OCI-LY7 (cell line): Measurements from ENCODE around the gene GTF2I. TPM values are rescaled to one million over a fixed set of nuclear protein-coding genes. Genes with fewer than 3 reads are reported as not detected.
A peak's percentile ranks its signal among the peaks of the same experiment; 100 is the strongest.
"Not testable (repeated sequence)": the region's sequence is repeated elsewhere in the genome, so short reads cannot be mapped to it uniquely, and the experiment has no call there.

Source experiments
- BruUV-seq: library from RNA; stranded (reverse); fragments of 400-500 nt; replicated peaks from 2 replicates; lab custom pipeline; 2021; lab: Mats Ljungman, UMichigan
- CTCF ChIA-PET: fragments of 300-600 bp; sonication (Branson Sonifier 250); formaldehyde crosslinking; loops from one replicate; lab custom pipeline; 2022; ENCODE audit warnings: antibody characterized with exemption; ENCODE audit not compliant: unreplicated experiment; lab: Charles Lee
- POLR2A ChIA-PET: fragments of 300-600 bp; sonication (Branson Sonifier 250); formaldehyde crosslinking; loops from one replicate; lab custom pipeline; 2022; ENCODE audit warnings: antibody characterized with exemption; lab: Charles Lee
- DNase-seq: peaks from one replicate; pipeline ENCODE4 v3.0.0-alpha.2; 2015; ENCODE audit warnings: low spot score
- H2AFZ ChIP-seq: fragments of 200-600 bp; sonication (generic), shearing (Covaris generic); 2 replicates; pipeline ENCODE4 v1.6.1; 2014; ENCODE audit warnings: mild to moderate bottlenecking, antibody characterized with exemption, low read length, moderate library complexity
- H3K27ac ChIP-seq: fragments of 200-600 bp; sonication (generic); 2 replicates; pipeline ENCODE4 v1.5.1; 2014; ENCODE audit warnings: mixed run types, low read depth, mild to moderate bottlenecking, moderate library complexity, low read length, inconsistent platforms; ENCODE audit not compliant: poor library complexity, severe bottlenecking
- H3K36me3 ChIP-seq: fragments of 200-600 bp; sonication (generic); 2 replicates; pipeline ENCODE4 v1.6.1; 2014; ENCODE audit warnings: mild to moderate bottlenecking, antibody characterized with exemption, low read length, moderate library complexity, mixed read lengths; ENCODE audit not compliant: insufficient read depth
- H3K4me1 ChIP-seq: fragments of 200-600 bp; sonication (generic); 2 replicates; pipeline ENCODE4 v1.5.1; 2014; ENCODE audit warnings: mild to moderate bottlenecking, low read length; ENCODE audit not compliant: insufficient read depth, poor library complexity, severe bottlenecking
- H3K4me2 ChIP-seq: fragments of 200-600 bp; sonication (generic); 2 replicates; pipeline ENCODE4 v1.6.1; 2014; ENCODE audit warnings: mild to moderate bottlenecking, low read length
- H3K4me3 ChIP-seq: fragments of 200-600 bp; sonication (generic); 2 replicates; pipeline ENCODE4 v1.5.1; 2014; ENCODE audit warnings: mild to moderate bottlenecking, low read depth, low read length; ENCODE audit not compliant: poor library complexity, severe bottlenecking
- H3K79me2 ChIP-seq: fragments of 200-600 bp; sonication (generic); 2 replicates; pipeline ENCODE4 v1.6.1; 2016; ENCODE audit warnings: low read depth, mild to moderate bottlenecking, low read length, moderate library complexity, mixed read lengths; ENCODE audit not compliant: insufficient read depth
- H3K9me2 ChIP-seq: fragments of 200-600 bp; sonication (generic); 2 replicates; pipeline ENCODE4 v1.6.1; 2016; ENCODE audit warnings: mild to moderate bottlenecking, low read length, mixed read lengths; ENCODE audit not compliant: insufficient read depth
- H3K9me3 ChIP-seq: fragments of 200-600 bp; sonication (generic); 2 replicates; pipeline ENCODE4 v1.6.1; 2014; ENCODE audit warnings: mild to moderate bottlenecking, mixed run types, low read length, mixed read lengths
- H4K20me1 ChIP-seq: fragments of 200-600 bp; sonication (generic); 2 replicates; pipeline ENCODE4 v1.6.1; 2014; ENCODE audit warnings: mild to moderate bottlenecking, antibody characterized with exemption, low read length, moderate library complexity, mixed read lengths; ENCODE audit not compliant: insufficient read depth
- CTCF ChIP-seq: fragments of 200-600 bp; sonication (generic); conservative IDR thresholded peaks from 2 replicates; pipeline ENCODE4 v1.5.1; 2014; ENCODE audit warnings: mild to moderate bottlenecking, antibody characterized with exemption, low read length, moderate library complexity, mixed read lengths
- EZH2phosphoT487 ChIP-seq: fragments of 200-600 bp; sonication (generic); IDR thresholded peaks from 2 replicates; pipeline ENCODE4 v1.6.1; 2018; ENCODE audit warnings: low read depth, borderline replicate concordance, mild to moderate bottlenecking, mixed run types, antibody characterized with exemption, low read length, moderate library complexity, mixed read lengths
- intact Hi-C: fragments of 100-400 bp; cut with micrococcal nuclease; formaldehyde crosslinking; loops from one replicate; pipeline ENCODE4 v1.10.0; 2022; ENCODE audit not compliant: unreplicated experiment
- total RNA-seq, 2 experiments: library from RNA; depleted of rRNA in 1 of 2; stranded (reverse); fragments of >200 nt in 1 of 2; shearing (Covaris generic) in 1 of 2; gene quantifications; 2 replicates each; pipeline ENCODE4 v1.2.3, GENCODE V29; 2014 to 2022

GTF2I gene
- total RNA-seq, 2 experiments from 2014 or later: 188 to 269 TPM

- no peaks in the 10 kb centered on the region for H3K36me3 ChIP-seq
- no peaks in the 10 kb centered on the region for H3K79me2 ChIP-seq
- TF ChIP-seq EZH2phosphoT487 (no peak), CTCF (no peak)
- no TSS peak for BruUV-seq
- no peaks in the 10 kb centered on the region for H3K9me2 ChIP-seq
- H3K4me1 ChIP-seq: peaks cover 7% of the 10 kb centered on the region
- no peak overlapping the region for H3K4me3 ChIP-seq
- H2AFZ ChIP-seq: no peak overlapping the region
- intact Hi-C loops: loop anchor here (5.0 kb wide), 1 partner anchor 36 kb away; no protein-coding TSS in a partner anchor
- no peak overlapping the region for H3K4me2 ChIP-seq
- no peak overlapping the region for H3K27ac ChIP-seq
- no peaks in the 10 kb centered on the region for H3K9me3 ChIP-seq
- POLR2A ChIA-PET: no interaction called here
- DNase-seq: no peak
- no peaks in the 10 kb centered on the region for H4K20me1 ChIP-seq
- CTCF ChIA-PET: no interaction called here
Observed at GRCh38 chr7:74633451-74633921, 24.0 kb upstream of the GTF2I start.

GRCh38 chr7:74637745-74638144 is 19.8 kb upstream of the GTF2I start:
- H3K79me2 ChIP-seq: no peaks in the 10 kb centered on the region
- no TSS peak for BruUV-seq
- H2AFZ ChIP-seq: no peak overlapping the region
- H3K36me3 ChIP-seq: no peaks in the 10 kb centered on the region
- TF ChIP-seq EZH2phosphoT487 (no peak), CTCF (no peak)
- no peaks in the 10 kb centered on the region for H4K20me1 ChIP-seq
- H3K4me3 ChIP-seq: no peak overlapping the region
- no peak overlapping the region for H3K27ac ChIP-seq
- no peaks in the 10 kb centered on the region for H3K9me2 ChIP-seq
- DNase-seq: no peak
- POLR2A ChIA-PET: interaction anchor here (1.3 kb wide), 1 partner anchor 19 kb away, joined by 5 read pairs; no protein-coding TSS in a partner anchor
- no peak overlapping the region for H3K4me2 ChIP-seq
- CTCF ChIA-PET: no interaction called here
- intact Hi-C loops: no loop called here
- H3K4me1 ChIP-seq: no peaks in the 10 kb centered on the region
- H3K9me3 ChIP-seq: no peaks in the 10 kb centered on the region

- POLR2A ChIA-PET, H3K36me3 ChIP-seq, H3K9me3 ChIP-seq, H3K9me2 ChIP-seq, H4K20me1 ChIP-seq, CTCF ChIA-PET, BruUV-seq: not testable (repeated sequence)
- intact Hi-C loops: loop anchor here (1.0 kb wide), 1 partner anchor 10 kb away; no protein-coding TSS in a partner anchor
- peak; percentile 88 for DNase-seq
- H3K4me1 ChIP-seq: peaks cover 31% of the 10 kb centered on the region
- peak overlapping the region; percentile 69 for H3K4me3 ChIP-seq
- peak overlapping the region; percentile 38; the same call in 1 of the 2 replicates for H2AFZ ChIP-seq
- peak overlapping the region; percentile 72 for H3K4me2 ChIP-seq
- peaks cover 16% of the 10 kb centered on the region; the same call in 1 of the 2 replicates for H3K79me2 ChIP-seq
- peak overlapping the region; percentile 79 for H3K27ac ChIP-seq
Observed at GRCh38 chr7:74650055-74650454, 7.5 kb upstream of the GTF2I start.

GRCh38 chr7:74650493-74651132 is 6.9 kb upstream of the GTF2I start:
- Histone ChIP-seq H3K27ac (peak overlapping the region; percentile 79), H3K4me2 (peak overlapping the region; percentile 72), H3K4me3 (peak overlapping the region; percentile 69), H3K4me1 (peaks cover 36% of the 10 kb centered on the region), H2AFZ (peak overlapping the region; percentile 38; the same call in 1 of the 2 replicates), H3K79me2 (peaks cover 16% of the 10 kb centered on the region; the same call in 1 of the 2 replicates)
- peak; percentile 61 for DNase-seq
- CTCF ChIA-PET, H3K9me3 ChIP-seq, H3K9me2 ChIP-seq, H3K36me3 ChIP-seq, H4K20me1 ChIP-seq: not testable (repeated sequence)
- intact Hi-C loops: loop anchor here (1.0 kb wide), 1 partner anchor 10 kb away; no protein-coding TSS in a partner anchor
- POLR2A ChIA-PET: interaction anchor here (1.0 kb wide), 1 partner anchor 10 kb away, joined by 4 read pairs; no protein-coding TSS in a partner anchor
- TSS peak; percentile 98 for BruUV-seq

- DNase-seq, BruUV-seq, H3K9me2 ChIP-seq, H3K9me3 ChIP-seq, intact Hi-C loops, CTCF ChIA-PET, H3K36me3 ChIP-seq, H4K20me1 ChIP-seq: not testable (repeated sequence)
- Histone ChIP-seq H3K4me1 (peaks cover 41% of the 10 kb centered on the region), H3K27ac (peak overlapping the region; percentile 79), H3K79me2 (peaks cover 16% of the 10 kb centered on the region; the same call in 1 of the 2 replicates), H2AFZ (peak overlapping the region; percentile 38; the same call in 1 of the 2 replicates), H3K4me2 (peak overlapping the region; percentile 72), H3K4me3 (peak overlapping the region; percentile 69)
- POLR2A ChIA-PET: interaction anchor here (1.0 kb wide), 1 partner anchor 10 kb away, joined by 4 read pairs; no protein-coding TSS in a partner anchor
Observed at GRCh38 chr7:74651133-74651504, 6.4 kb upstream of the GTF2I start.
